NCI-H1417 (cell line): ENCODE measurements around the gene ABHD5.
"Not testable (repeated sequence)": the region's sequence is repeated elsewhere in the genome, so short reads cannot be mapped to it uniquely, and the experiment has no call there.

ENCODE experiments used
- DNase-seq, 3 experiments: peaks; one replicate each; lab custom pipeline; 2025; lab: John Stamatoyannopoulos, UW

ABHD5 gene

GRCh38 chr3:43690400-43691119 lies at the start of gene ABHD5:
Gene ABHD5, plus strand, starts transcription at chr3:43690938. Its CDS starts 55 bp downstream, at chr3:43690993.
- DNase-seq, result peak; percentile 92 to 94 (median 94)

GRCh38 chr3:43641306-43642114 lies 49.2 kb upstream of the ABHD5 start:
- DNase-seq, result no peak

GRCh38 chr3:43644443-43644842 lies 46.3 kb upstream of the ABHD5 start:
- DNase-seq, result no peak

- no peak for DNase-seq
Observed at GRCh38 chr3:43647331-43648166, 43.2 kb upstream of the ABHD5 start.

- no peak for DNase-seq
Observed at GRCh38 chr3:43648957-43649356, 41.8 kb upstream of the ABHD5 start.

- DNase-seq, result no peak
Observed at GRCh38 chr3:43649365-43649968, 41.3 kb upstream of the ABHD5 start.

- no peak for DNase-seq
Observed at GRCh38 chr3:43650345-43650744, 40.4 kb upstream of the ABHD5 start.

GRCh38 chr3:43656390-43656789 lies 34.3 kb upstream of the ABHD5 start:
- DNase-seq, result not testable (repeated sequence)

GRCh38 chr3:43659250-43659880 lies 31.4 kb upstream of the ABHD5 start:
- no peak for DNase-seq

- DNase-seq, result not testable (repeated sequence)
Observed at GRCh38 chr3:43661376-43661775, 29.4 kb upstream of the ABHD5 start.

- DNase-seq, result not testable (repeated sequence)
Observed at GRCh38 chr3:43665011-43665410, 25.7 kb upstream of the ABHD5 start.

- no peak for DNase-seq
Observed at GRCh38 chr3:43670635-43671522, 19.9 kb upstream of the ABHD5 start.

- DNase-seq, result no peak
Observed at GRCh38 chr3:43674345-43675085, 16.2 kb upstream of the ABHD5 start.

GRCh38 chr3:43675593-43675992 lies 15.1 kb upstream of the ABHD5 start:
- DNase-seq, result no peak

- no peak for DNase-seq
Observed at GRCh38 chr3:43676441-43676840, 14.3 kb upstream of the ABHD5 start.

GRCh38 chr3:43678375-43678774 lies 12.4 kb upstream of the ABHD5 start:
- DNase-seq, result not testable (repeated sequence)

- not testable (repeated sequence) for DNase-seq
Observed at GRCh38 chr3:43678887-43679449, 11.8 kb upstream of the ABHD5 start.

- DNase-seq, result not testable (repeated sequence)
Observed at GRCh38 chr3:43680857-43681256, 9.9 kb upstream of the ABHD5 start.

GRCh38 chr3:43684944-43685343 lies 5.8 kb upstream of the ABHD5 start:
- no peak for DNase-seq
